ENCODE data around the gene STX18. TPM values are rescaled to one million over a fixed set of nuclear protein-coding genes. Genes with fewer than 3 reads are reported as not detected.
"Not testable (repeated sequence)": the region's sequence is repeated elsewhere in the genome, so short reads cannot be mapped to it uniquely, and the experiment has no call there.

STX18 gene
- 10 to 100 TPM; 19.1 to 26.9 TPM for total RNA-seq

DNA sequence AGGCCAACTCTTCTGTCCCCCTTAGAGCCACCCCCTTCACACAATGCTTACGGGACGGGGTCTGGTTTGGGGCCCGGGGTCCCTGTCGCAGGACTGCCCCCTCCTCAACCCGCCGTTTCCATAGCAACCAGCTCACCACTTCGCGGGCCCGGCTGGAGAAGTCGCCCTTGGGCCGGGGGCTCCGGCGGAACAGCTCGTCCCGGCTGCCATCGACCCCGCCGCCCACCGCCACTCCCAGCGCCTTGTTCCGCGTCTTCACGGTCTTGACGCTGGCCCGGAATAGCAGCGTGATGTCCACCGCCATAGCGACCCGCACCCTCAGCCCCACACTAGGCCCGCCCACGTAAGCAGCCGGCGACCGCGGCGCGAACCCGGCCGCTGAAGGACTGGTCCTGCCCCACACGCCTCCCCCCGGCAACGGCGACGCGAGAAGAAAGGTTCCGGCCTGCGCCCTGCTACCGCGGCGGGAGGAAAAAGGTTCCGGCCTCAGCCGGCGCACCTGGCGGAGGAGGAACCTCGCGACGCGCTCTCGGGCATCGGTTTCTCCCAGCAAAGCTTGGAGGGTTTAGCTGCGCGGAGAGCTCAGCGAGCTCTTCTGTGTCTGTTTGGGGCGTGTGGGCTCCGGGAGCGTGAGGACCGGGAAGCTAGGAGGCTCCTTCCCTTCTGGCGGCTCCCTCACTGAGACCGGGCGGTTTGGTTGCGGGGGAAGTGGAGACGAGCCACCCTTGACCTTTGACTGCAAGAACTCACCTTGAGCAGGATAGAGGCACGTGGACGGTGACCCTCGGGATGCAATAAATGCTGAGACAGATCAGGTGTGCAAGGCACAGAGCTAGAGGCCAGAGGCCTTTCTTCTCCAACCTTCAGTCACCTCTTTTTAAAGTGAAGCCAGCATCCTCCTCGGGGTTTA, at the start of gene STX18:
Gene STX18, minus strand, starts transcription at position 388 of the 910 bp plus-strand sequence. Its CDS starts 84 bp downstream, at position 304.
- Mint-ChIP-seq H3K27ac (peak within 1 kb of the TSS; percentile 90), H3K4me1 (peaks cover 15% of the 10 kb centered on the region), H3K36me3 (ENCODE audit: low read depth) (peaks cover 9% of the 10 kb centered on the region), H3K9me3 (no peaks in the 10 kb centered on the region), H3K4me3 (peak within 1 kb of the TSS; percentile 96), H3K27me3 (no peaks in the 10 kb centered on the region)
- peak; percentile 96 for ATAC-seq (replicated peaks)

DNA sequence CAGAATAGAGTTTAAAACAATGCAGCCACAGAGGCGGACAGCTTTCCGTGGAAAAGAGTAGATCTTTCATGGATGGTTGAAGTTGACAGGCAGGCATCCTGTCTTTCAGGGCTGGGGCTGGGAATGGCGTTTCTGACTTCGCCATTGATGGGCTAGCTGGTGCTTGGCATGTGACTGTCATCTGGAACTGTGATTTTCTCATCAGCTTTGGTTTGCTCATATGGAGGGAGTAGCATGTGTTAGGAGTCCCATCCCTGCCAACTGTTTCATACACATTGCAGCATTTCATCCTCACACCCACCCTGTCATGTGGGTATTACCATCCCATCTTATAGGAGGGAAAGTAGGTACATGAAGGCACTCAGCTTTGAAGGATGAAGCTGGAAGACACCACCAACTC, 49.2 kb upstream of the STX18 start:
- no peak overlapping the region for H3K27ac Mint-ChIP-seq
- ATAC-seq (replicated peaks), result no peak
- H3K4me3 Mint-ChIP-seq, result no peak overlapping the region

GRCh38 chr4:4590546-4590945, 48.7 kb upstream of the STX18 start:
- H3K4me3 Mint-ChIP-seq, result no peak overlapping the region
- no peak overlapping the region for H3K27ac Mint-ChIP-seq
- H3K9me3 Mint-ChIP-seq, result peaks cover 22% of the 10 kb centered on the region
- H3K27me3 Mint-ChIP-seq, result no peaks in the 10 kb centered on the region
- no peaks in the 10 kb centered on the region for H3K4me1 Mint-ChIP-seq
- no peak for ATAC-seq (replicated peaks)
- peaks cover 6% of the 10 kb centered on the region for H3K36me3 Mint-ChIP-seq (ENCODE audit: low read depth)

More for the DNA sequence above, 49.2 kb upstream of the STX18 start:
- Mint-ChIP-seq H3K27me3 (no peaks in the 10 kb centered on the region), H3K4me1 (no peaks in the 10 kb centered on the region), H3K36me3 (ENCODE audit: low read depth) (peaks cover 6% of the 10 kb centered on the region), H3K9me3 (peaks cover 22% of the 10 kb centered on the region)

DNA sequence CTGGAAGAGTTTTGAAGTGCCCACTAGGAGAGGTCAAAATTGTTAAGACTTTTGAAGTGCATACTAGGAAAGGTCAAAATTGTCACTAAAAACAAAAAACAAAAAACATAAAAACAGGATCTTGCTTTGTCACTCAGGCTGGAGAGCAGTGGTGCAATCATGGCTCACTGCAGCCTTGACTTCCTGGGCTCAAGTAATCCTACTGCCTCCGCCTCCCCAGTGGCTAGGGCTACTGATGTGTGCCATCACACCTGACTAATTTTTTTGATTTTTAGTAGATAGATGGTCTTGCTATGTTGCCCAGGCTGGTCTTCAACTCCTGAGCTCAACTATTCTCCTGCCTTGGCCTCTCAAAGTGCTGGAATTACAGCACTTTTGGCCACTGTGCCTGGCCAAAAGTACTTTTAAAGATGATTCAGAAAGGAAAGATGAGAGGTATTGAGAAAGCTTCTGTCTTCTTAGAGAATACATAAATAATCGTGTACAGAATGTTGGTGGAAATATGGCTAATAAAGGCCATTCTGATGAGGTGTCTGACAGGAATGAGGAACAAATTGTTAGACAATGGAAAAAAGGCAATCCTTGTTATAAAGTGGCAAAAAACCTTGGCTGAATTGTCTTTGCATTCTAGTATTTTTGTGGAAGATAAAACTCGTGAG, 43.3 kb upstream of the STX18 start:
- H3K4me1 Mint-ChIP-seq, result no peaks in the 10 kb centered on the region
- no peaks in the 10 kb centered on the region for H3K36me3 Mint-ChIP-seq (ENCODE audit: low read depth)
- H3K27me3 Mint-ChIP-seq, result no peaks in the 10 kb centered on the region
- peaks cover 4% of the 10 kb centered on the region for H3K9me3 Mint-ChIP-seq
- no peak overlapping the region for H3K4me3 Mint-ChIP-seq
- H3K27ac Mint-ChIP-seq, result no peak overlapping the region
- no peak for ATAC-seq (replicated peaks)

DNA sequence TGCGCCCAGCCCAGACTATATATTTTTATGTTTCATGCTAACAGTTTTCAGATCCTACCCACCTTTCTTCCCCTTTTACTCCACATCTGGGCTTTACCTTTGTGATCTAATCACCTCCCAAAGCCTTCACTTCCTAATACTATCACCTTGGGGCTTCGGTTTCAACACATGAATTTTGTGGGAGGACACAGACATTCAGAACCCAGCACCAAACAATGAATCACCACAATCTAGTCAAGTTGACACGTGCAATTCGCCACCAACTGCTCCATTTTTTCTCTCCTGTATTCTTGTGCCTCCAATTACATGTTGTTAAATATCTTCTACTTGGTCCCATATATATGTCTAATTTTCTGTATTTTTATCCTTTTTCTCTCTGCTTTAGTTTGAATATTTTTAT, 41.8 kb upstream of the STX18 start:
- Mint-ChIP-seq H3K27me3 (no peaks in the 10 kb centered on the region), H3K36me3 (ENCODE audit: low read depth) (no peaks in the 10 kb centered on the region), H3K4me3 (no peak overlapping the region), H3K9me3 (peaks cover 4% of the 10 kb centered on the region), H3K27ac (no peak overlapping the region), H3K4me1 (no peaks in the 10 kb centered on the region)
- no peak for ATAC-seq (replicated peaks)

- H3K4me3 Mint-ChIP-seq, result no peak overlapping the region
- H3K27me3 Mint-ChIP-seq, result no peaks in the 10 kb centered on the region
- ATAC-seq (replicated peaks), result no peak
- no peaks in the 10 kb centered on the region for H3K4me1 Mint-ChIP-seq
- peaks cover 4% of the 10 kb centered on the region for H3K9me3 Mint-ChIP-seq
- no peak overlapping the region for H3K27ac Mint-ChIP-seq
- H3K36me3 Mint-ChIP-seq (ENCODE audit: low read depth), result no peaks in the 10 kb centered on the region
Observed at GRCh38 chr4:4582653-4583052, 40.8 kb upstream of the STX18 start.

GRCh38 chr4:4580494-4580893, 38.6 kb upstream of the STX18 start:
- Mint-ChIP-seq H3K36me3 (ENCODE audit: low read depth) (no peaks in the 10 kb centered on the region), H3K4me3 (no peak overlapping the region), H3K4me1 (peaks cover 6% of the 10 kb centered on the region), H3K27ac (no peak overlapping the region), H3K27me3 (no peaks in the 10 kb centered on the region), H3K9me3 (no peaks in the 10 kb centered on the region)
- no peak for ATAC-seq (replicated peaks)

- H3K27ac Mint-ChIP-seq, result no peak overlapping the region
- no peak for ATAC-seq (replicated peaks)
- no peaks in the 10 kb centered on the region for H3K36me3 Mint-ChIP-seq (ENCODE audit: low read depth)
- no peak overlapping the region for H3K4me3 Mint-ChIP-seq
- no peaks in the 10 kb centered on the region for H3K27me3 Mint-ChIP-seq
- no peaks in the 10 kb centered on the region for H3K9me3 Mint-ChIP-seq
- H3K4me1 Mint-ChIP-seq, result peaks cover 6% of the 10 kb centered on the region
Observed at GRCh38 chr4:4578981-4579380, 37.1 kb upstream of the STX18 start.

GRCh38 chr4:4577359-4577875, 35.6 kb upstream of the STX18 start:
- H3K9me3 Mint-ChIP-seq, result no peaks in the 10 kb centered on the region
- ATAC-seq (replicated peaks), result no peak
- peaks cover 6% of the 10 kb centered on the region for H3K4me1 Mint-ChIP-seq
- no peak overlapping the region for H3K27ac Mint-ChIP-seq
- H3K27me3 Mint-ChIP-seq, result no peaks in the 10 kb centered on the region
- H3K36me3 Mint-ChIP-seq (ENCODE audit: low read depth), result no peaks in the 10 kb centered on the region
- no peak overlapping the region for H3K4me3 Mint-ChIP-seq

DNA sequence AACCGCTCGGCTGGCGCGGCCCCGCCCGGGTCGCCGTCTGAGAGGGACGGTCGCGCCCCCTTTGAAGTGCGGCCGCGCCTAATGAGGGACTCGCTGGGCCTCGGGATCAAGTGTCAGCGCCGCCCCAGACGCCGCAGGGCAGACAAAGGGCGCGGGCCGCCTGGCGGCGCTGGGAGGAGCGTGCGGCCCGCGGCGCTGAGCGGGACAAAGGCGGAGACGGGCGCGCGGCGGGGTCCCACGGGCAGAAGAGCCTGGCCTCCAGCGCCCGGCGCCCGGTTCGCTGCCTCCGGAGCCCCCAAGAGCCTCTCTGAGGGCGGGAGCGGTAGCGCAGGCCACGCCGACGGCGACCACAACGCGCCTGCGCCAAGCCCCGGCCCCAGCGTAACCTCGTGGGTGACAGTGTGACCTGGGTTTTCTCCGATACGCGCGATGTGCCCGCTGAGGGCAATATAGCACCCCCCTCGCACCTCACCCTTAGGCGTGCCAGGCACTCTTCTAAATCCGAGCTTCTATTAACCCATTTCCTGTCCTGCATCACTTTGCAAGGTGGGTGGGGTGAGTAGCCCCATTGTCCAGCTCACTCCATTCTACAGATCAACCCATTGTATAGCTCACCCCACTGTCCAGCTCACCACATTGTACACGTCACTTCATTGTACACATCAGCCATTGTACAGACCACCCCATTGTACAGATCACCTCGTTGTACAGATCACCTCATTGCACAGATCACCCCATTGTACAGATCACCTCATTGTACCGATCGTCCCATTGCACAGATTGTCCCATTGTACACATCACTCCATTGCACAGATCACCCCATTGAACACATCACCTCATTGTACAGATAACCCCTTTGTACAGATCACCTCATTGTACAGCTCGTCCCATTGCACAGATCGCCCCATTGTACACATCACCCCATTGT, 33.7 kb upstream of the STX18 start:
- ATAC-seq (replicated peaks), result peak; percentile 89

DNA sequence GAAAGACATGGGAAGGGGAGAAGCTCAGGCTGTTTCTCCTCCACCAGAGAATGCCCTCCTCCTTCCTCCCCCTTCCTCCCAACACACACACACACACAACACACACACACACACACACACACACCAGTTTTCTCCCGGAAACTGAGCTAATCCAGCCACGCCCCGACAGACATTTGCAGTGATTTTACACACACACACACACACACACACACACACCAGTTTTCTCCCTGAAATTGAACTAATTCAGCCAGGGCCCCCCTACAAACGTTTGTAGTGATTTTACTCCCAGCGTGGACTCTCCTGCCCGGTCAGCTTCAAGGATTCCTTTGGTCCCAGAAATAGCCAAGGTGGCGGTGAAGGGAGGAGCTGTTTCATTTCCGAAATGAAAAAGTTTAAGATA, 32.9 kb upstream of the STX18 start:
- H3K36me3 Mint-ChIP-seq (ENCODE audit: low read depth), result no peaks in the 10 kb centered on the region
- no peak for ATAC-seq (replicated peaks)
- H3K9me3 Mint-ChIP-seq, result no peaks in the 10 kb centered on the region
- H3K27ac Mint-ChIP-seq, result peak overlapping the region; percentile 22
- peak overlapping the region; percentile 61 for H3K4me3 Mint-ChIP-seq
- no peaks in the 10 kb centered on the region for H3K27me3 Mint-ChIP-seq
- peaks cover 6% of the 10 kb centered on the region for H3K4me1 Mint-ChIP-seq

More for the DNA sequence above, 33.7 kb upstream of the STX18 start:
- no peaks in the 10 kb centered on the region for H3K27me3 Mint-ChIP-seq
- H3K36me3 Mint-ChIP-seq (ENCODE audit: low read depth), result no peaks in the 10 kb centered on the region
- H3K9me3 Mint-ChIP-seq, result no peaks in the 10 kb centered on the region
- no peak overlapping the region for H3K27ac Mint-ChIP-seq
- H3K4me1 Mint-ChIP-seq, result peaks cover 6% of the 10 kb centered on the region
- peak overlapping the region; percentile 61 for H3K4me3 Mint-ChIP-seq

DNA sequence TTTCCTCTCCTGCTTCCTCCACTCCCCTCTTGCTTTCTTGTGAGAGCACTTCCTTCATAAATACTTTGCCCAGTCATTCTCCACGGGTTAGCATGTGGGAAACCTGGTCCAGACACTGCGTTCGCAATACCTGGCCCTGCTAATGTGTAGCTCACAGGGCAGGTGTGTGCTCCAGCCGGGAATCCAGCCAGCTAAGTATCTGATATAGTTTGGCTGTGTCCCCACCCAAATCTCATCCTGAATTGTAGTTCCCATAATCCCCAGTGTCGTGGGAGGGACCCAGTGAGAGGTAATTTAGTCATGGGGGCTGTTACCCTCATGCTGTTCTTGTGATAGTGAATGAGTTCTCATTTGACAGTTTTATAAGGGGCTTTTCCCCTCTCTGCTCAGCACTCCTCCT, 32.2 kb upstream of the STX18 start:
- H3K36me3 Mint-ChIP-seq (ENCODE audit: low read depth), result no peaks in the 10 kb centered on the region
- no peaks in the 10 kb centered on the region for H3K27me3 Mint-ChIP-seq
- H3K4me1 Mint-ChIP-seq, result peaks cover 6% of the 10 kb centered on the region
- H3K4me3 Mint-ChIP-seq, result peak overlapping the region; percentile 61
- no peak overlapping the region for H3K27ac Mint-ChIP-seq
- no peak for ATAC-seq (replicated peaks)
- H3K9me3 Mint-ChIP-seq, result no peaks in the 10 kb centered on the region

DNA sequence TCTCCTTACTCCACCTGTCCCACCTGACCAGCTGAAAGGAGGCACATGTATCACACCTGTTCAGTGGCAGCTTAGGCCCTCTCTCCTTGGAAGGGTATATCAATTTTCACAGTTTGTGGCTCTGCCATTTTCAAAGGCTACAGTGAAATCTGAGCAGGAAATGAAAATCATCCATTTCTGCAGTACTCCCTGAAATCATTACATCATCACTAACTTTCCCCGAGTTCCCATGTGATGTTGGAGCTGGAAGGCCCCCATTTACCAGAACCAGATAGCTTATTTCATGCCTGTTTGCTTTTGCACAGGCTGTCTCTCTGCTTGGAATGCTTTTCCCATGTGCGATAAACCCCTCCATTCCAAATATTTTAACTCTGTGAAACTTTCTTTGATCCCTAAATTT, 31.0 kb upstream of the STX18 start:
- Mint-ChIP-seq H3K27ac (no peak overlapping the region), H3K4me1 (peaks cover 6% of the 10 kb centered on the region), H3K4me3 (no peak overlapping the region), H3K9me3 (no peaks in the 10 kb centered on the region), H3K36me3 (ENCODE audit: low read depth) (no peaks in the 10 kb centered on the region), H3K27me3 (no peaks in the 10 kb centered on the region)
- no peak for ATAC-seq (replicated peaks)

GRCh38 chr4:4569861-4570260, 28.0 kb upstream of the STX18 start:
- not testable (repeated sequence) for H3K27ac Mint-ChIP-seq; ATAC-seq (replicated peaks); H3K27me3 Mint-ChIP-seq; H3K4me3 Mint-ChIP-seq; H3K9me3 Mint-ChIP-seq; H3K36me3 Mint-ChIP-seq (ENCODE audit: low read depth); H3K4me1 Mint-ChIP-seq
